Muscle of leg (tissue), 16 donors: Measurements from ENCODE around the gene SEH1L. TPM values are rescaled to one million over a fixed set of nuclear protein-coding genes. Genes with fewer than 3 reads are reported as not detected.
"Not testable (repeated sequence)": the region's sequence is repeated elsewhere in the genome, so short reads cannot be mapped to it uniquely, and the experiment has no call there.

ENCODE experiments used
- DNase-seq: peaks from one replicate; pipeline ENCODE4 v3.0.0; 2013
- H3K27ac ChIP-seq: one replicate; pipeline ENCODE4 v1.5.1; 2013; ENCODE audit warnings: mild to moderate bottlenecking, low read length, control low read depth
- H3K27me3 ChIP-seq: one replicate; pipeline ENCODE4 v1.6.1; 2013; ENCODE audit warnings: low read length; ENCODE audit not compliant: control insufficient read depth, insufficient read depth
- H3K36me3 ChIP-seq: one replicate; pipeline ENCODE4 v1.6.1; 2013; ENCODE audit warnings: low read length; ENCODE audit not compliant: control insufficient read depth, insufficient read depth
- H3K4me1 ChIP-seq: one replicate; pipeline ENCODE4 v1.6.1; 2013; ENCODE audit warnings: low read length; ENCODE audit not compliant: control insufficient read depth, insufficient read depth
- H3K4me3 ChIP-seq: one replicate; pipeline ENCODE4 v1.5.1; 2013; ENCODE audit warnings: low read length, control low read depth
- H3K9me3 ChIP-seq: replicated peaks from 2 replicates; pipeline ENCODE4 v1.6.1; 2013; ENCODE audit warnings: low read depth, low read length; ENCODE audit not compliant: control insufficient read depth
- WGBS: methylation state at CpG from one replicate; pipeline ENCODE4 v1.1.5; 2013; ENCODE audit warnings: missing lambda C conversion rate; ENCODE audit not compliant: insufficient coverage; 5-methylcytosine and 5-hydroxymethylcytosine counted together
- long read RNA-seq, 11 donors: transcript quantifications; one replicate each; lab custom pipeline, GENCODE V29; 2026
- polyA plus RNA-seq, 8 donors: library from polyadenylated mRNA; unstranded; fragments of 120-200 nt; gene quantifications; one replicate each; pipeline versions ENCODE4 v1.2.1 to v1.2.3, GENCODE V29; 2013; ENCODE audit warnings: inconsistent platforms in 1 of 8, low replicate concordance in 1 of 8; ENCODE audit not compliant: insufficient read length in 8 of 8, insufficient read depth in 1 of 8
- total RNA-seq: library from RNA; stranded (reverse); fragments of 120-200 nt; gene quantifications from one replicate; pipeline ENCODE4 v1.2.4, GENCODE V29; 2013

The SEH1L gene, protein sequence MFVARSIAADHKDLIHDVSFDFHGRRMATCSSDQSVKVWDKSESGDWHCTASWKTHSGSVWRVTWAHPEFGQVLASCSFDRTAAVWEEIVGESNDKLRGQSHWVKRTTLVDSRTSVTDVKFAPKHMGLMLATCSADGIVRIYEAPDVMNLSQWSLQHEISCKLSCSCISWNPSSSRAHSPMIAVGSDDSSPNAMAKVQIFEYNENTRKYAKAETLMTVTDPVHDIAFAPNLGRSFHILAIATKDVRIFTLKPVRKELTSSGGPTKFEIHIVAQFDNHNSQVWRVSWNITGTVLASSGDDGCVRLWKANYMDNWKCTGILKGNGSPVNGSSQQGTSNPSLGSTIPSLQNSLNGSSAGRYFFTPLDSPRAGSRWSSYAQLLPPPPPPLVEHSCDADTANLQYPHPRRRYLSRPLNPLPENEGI
- total RNA-seq (16.6 TPM), polyA plus RNA-seq (10 to 100 TPM; 24.4 to 30.7 (median 27.8) TPM)
- long read RNA-seq, donor 1, full-length matches to known transcripts, result 3 of 11 reads
- long read RNA-seq, donor 1, partial matches to known transcripts, result 8 of 11 reads
- long read RNA-seq, donor 1, other reads (novel, unspliced or antisense), result 0 of 11 reads
- long read RNA-seq, donor 2, result 0 reads
- long read RNA-seq, donor 3, transcript SEH1L-201 (9 exons, 3,494 nt), result major isoform, 10 of 11 reads
- long read RNA-seq, donor 3, partial matches to known transcripts, result 0 of 11 reads
- long read RNA-seq, donor 3, other reads (novel, unspliced or antisense), result 0 of 11 reads
- long read RNA-seq, donor 4, partial matches to known transcripts, result 0 of 5 reads
- long read RNA-seq, donor 4, other reads (novel, unspliced or antisense), result 0 of 5 reads
- long read RNA-seq, donor 5, transcript SEH1L-201 (9 exons, 3,494 nt), result major isoform, 11 of 16 reads
- long read RNA-seq, donor 5, transcript SEH1L-202 (9 exons, 1,846 nt), result minor isoform, 5 of 16 reads
- long read RNA-seq, donor 5, partial matches to known transcripts, result 0 of 16 reads
- long read RNA-seq, donor 5, other reads (novel, unspliced or antisense), result 0 of 16 reads
- long read RNA-seq, donor 6, transcript SEH1L-201 (9 exons, 3,494 nt), result major isoform, 8 of 14 reads
- long read RNA-seq, donor 6, transcript SEH1L-202 (9 exons, 1,846 nt), result minor isoform, 6 of 14 reads
- long read RNA-seq, donor 6, partial matches to known transcripts, result 0 of 14 reads
- long read RNA-seq, donor 6, other reads (novel, unspliced or antisense), result 0 of 14 reads
- long read RNA-seq, donor 7, partial matches to known transcripts, result 0 of 2 reads
- long read RNA-seq, donor 7, other reads (novel, unspliced or antisense), result 0 of 2 reads
- long read RNA-seq, donor 8, partial matches to known transcripts, result 0 of 2 reads
- long read RNA-seq, donor 8, other reads (novel, unspliced or antisense), result 0 of 2 reads
- long read RNA-seq, donor 9, partial matches to known transcripts, result 20 of 24 reads
- long read RNA-seq, donor 9, other reads (novel, unspliced or antisense), result 0 of 24 reads
- long read RNA-seq, donor 10, full-length matches to known transcripts, result 13 of 13 reads
- long read RNA-seq, donor 10, partial matches to known transcripts, result 0 of 13 reads
- long read RNA-seq, donor 10, other reads (novel, unspliced or antisense), result 0 of 13 reads
- long read RNA-seq, donor 11, partial matches to known transcripts, result 26 of 29 reads
- long read RNA-seq, donor 11, other reads (novel, unspliced or antisense), result 0 of 29 reads

DNA sequence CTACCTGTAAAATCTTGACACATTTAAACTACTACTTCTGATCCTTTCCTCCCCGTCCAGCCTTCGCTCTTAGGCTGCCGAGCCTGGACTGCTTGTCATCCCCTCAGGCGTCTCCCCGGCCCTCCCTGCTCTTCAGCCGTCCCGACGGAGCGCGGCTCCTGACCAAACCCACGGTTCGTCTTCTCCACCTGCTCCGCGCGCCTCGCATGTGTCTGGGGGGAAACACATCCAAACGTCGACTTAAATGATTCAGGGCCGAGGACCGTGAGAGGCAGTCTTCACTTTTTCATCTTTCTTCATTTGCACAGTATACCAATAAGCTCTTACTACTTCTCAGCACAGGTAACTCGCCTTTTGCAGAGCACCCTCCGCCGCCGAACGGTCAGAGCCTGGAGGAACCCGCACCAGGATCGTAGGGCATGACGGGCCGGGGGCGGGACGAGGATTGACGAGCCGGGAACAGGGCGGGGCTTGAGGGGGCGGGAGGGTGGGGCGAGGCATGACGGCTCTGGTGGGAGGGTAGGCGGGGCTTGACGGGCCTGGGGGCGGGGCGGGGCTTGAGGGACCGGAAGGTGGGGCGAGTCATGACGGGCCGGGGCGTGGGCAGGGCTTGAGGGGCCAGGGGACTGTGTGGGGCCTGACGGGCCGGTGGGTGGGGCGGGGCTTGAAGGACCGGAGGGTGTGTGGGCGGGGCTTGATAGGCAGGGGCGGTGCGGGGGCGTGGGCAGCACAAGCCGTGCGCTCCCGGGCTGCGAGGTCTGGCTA is at the start of gene SEH1L:
TSS of gene SEH1L (plus strand) at position 727 of the 765 bp plus-strand sequence. CDS start 111 bp downstream, outside the sequence.
- peaks cover 25% of the 10 kb centered on the region for H3K4me1 ChIP-seq
- H3K4me3 ChIP-seq, result peak within 1 kb of the TSS; percentile 79
- WGBS, result 0% methylated on average over 36 of the region's 58 CpGs

DNA sequence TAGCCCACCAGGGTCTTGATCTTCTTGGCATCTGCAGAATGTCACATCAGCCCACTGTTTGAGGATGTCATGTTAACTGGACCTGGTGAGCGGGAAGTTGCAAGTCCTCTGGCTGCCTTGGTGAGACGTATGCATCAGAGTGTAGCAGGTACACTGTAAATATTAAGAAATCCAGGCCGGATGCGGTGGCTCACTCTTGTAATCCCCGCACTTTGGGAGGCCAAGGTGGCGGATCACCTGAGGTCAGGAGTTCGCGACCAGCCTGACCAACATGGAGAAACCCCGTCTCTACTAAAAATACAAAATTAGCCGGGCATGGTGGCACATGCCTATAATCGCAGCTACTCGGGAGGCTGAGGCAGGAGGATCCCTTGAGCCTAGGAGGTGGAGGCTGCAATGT is 46.6 kb upstream of the SEH1L start:
- not testable (repeated sequence) for H3K9me3 ChIP-seq, H3K27ac ChIP-seq, H3K4me1 ChIP-seq, H3K36me3 ChIP-seq, H3K4me3 ChIP-seq, DNase-seq
- 93% methylated on average over 12 of the region's 12 CpGs for WGBS
- H3K27me3 ChIP-seq, result peaks cover 15% of the 10 kb centered on the region

More for the DNA sequence above, at the start of gene SEH1L:
- H3K9me3 ChIP-seq, result no peaks in the 10 kb centered on the region
- H3K36me3 ChIP-seq, result no peaks in the 10 kb centered on the region
- peak within 1 kb of the TSS; percentile 98 for H3K27ac ChIP-seq
- DNase-seq, result peak; percentile 99
- no peaks in the 10 kb centered on the region for H3K27me3 ChIP-seq

DNA sequence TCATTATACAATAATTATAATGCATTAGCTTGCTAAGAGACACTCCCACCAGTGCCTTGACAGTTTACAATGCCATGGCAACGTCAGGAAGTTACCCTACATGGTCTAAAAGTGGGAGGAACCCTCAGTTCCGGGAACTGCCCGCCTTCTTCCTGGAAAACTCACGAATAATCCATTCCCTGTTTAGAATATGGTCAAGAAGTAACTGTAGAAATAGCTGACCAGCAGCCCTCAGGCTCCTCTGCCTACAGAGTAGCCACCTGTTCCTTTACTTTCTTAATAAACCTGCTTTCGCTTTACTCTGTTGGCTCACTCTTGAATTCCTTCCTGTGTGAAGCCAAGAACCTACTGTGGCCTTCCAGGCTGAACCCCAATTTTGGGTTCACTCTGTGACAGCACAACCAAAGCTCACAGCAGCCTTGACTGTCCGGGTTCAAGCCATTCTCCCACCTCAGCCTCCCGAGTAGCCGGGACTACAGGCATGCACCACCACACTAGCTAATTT is 43.7 kb upstream of the SEH1L start:
- DNase-seq, result peak; percentile 41
- H3K27ac ChIP-seq, result no peak overlapping the region

GRCh38 chr18:12906119-12906518 is 41.7 kb upstream of the SEH1L start:
- no peak for DNase-seq
- no peaks in the 10 kb centered on the region for H3K36me3 ChIP-seq
- H3K27ac ChIP-seq, result no peak overlapping the region
- H3K4me3 ChIP-seq, result no peak overlapping the region
- H3K9me3 ChIP-seq, result no peaks in the 10 kb centered on the region
- WGBS, result 69% methylated on average over 4 of the region's 4 CpGs
- H3K4me1 ChIP-seq, result peaks cover 1% of the 10 kb centered on the region
- peaks cover 4% of the 10 kb centered on the region for H3K27me3 ChIP-seq

More for the DNA sequence above, 43.7 kb upstream of the SEH1L start:
- H3K27me3 ChIP-seq, result peaks cover 3% of the 10 kb centered on the region
- no peaks in the 10 kb centered on the region for H3K9me3 ChIP-seq
- 47% methylated on average over 3 of the region's 8 CpGs for WGBS
- no peaks in the 10 kb centered on the region for H3K36me3 ChIP-seq
- H3K4me1 ChIP-seq, result no peaks in the 10 kb centered on the region
- H3K4me3 ChIP-seq, result no peak overlapping the region

DNA sequence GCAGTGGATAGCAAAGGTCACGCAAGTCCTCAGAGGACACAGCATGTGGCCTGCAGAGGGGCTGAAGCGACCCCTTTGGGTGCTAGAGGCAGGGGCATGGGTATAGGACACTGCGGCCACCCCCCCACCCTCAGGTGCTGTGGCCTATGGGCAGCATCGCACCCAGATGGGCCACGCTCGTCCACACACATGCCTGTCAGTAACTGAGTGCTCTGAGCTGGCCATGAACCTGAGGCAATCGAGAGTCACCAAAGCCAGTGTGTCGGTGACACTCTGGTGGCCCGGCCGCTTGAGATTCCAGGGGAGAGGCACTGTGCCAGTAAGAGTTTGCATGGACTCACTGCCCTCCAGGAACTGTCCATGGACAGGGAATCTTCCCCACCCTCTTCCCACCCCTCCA is 41.0 kb upstream of the SEH1L start:
- H3K4me1 ChIP-seq, result peaks cover 8% of the 10 kb centered on the region
- H3K27ac ChIP-seq, result no peak overlapping the region
- H3K4me3 ChIP-seq, result no peak overlapping the region
- no peak for DNase-seq
- H3K9me3 ChIP-seq, result no peaks in the 10 kb centered on the region
- WGBS, result 83% methylated on average over 10 of the region's 10 CpGs
- H3K36me3 ChIP-seq, result no peaks in the 10 kb centered on the region
- H3K27me3 ChIP-seq, result peaks cover 11% of the 10 kb centered on the region

- H3K36me3 ChIP-seq, result no peaks in the 10 kb centered on the region
- 63% methylated on average over 3 of the region's 8 CpGs for WGBS
- peaks cover 17% of the 10 kb centered on the region for H3K27me3 ChIP-seq
- peak; percentile 54 for DNase-seq
- no peak overlapping the region for H3K4me3 ChIP-seq
- peak overlapping the region; percentile 35 for H3K27ac ChIP-seq
- peaks cover under 1% of the 10 kb centered on the region for H3K9me3 ChIP-seq
- peaks cover 10% of the 10 kb centered on the region for H3K4me1 ChIP-seq
These were observed 40.4 kb upstream of the SEH1L start for GRCh38 chr18:12907258-12907925.

DNA sequence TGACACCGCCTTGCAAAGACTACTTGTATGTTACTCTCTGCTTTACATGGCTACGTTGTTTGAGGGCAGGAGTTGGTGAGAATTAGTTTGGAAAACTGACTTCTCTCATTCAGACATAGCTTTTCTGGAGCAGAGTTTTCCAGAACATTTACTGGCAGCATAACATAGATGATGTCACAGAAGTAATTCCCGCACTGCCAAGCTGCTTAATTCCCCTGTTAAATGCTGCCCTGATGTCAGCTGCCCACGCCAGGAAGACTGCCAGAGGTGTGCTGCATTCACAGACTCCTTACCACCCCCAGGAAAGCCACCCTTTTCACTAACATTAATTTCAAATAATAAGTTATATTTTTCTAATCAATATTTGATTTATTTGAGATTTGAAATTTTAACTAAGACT is 39.1 kb upstream of the SEH1L start:
- Histone ChIP-seq H3K4me1 (peaks cover 10% of the 10 kb centered on the region), H3K4me3 (no peak overlapping the region), H3K9me3 (peaks cover 2% of the 10 kb centered on the region), H3K27ac (no peak overlapping the region), H3K27me3 (peaks cover 20% of the 10 kb centered on the region), H3K36me3 (no peaks in the 10 kb centered on the region)
- WGBS, result 14% methylated on average over 1 of the region's 4 CpGs
- no peak for DNase-seq
